Prostate gland (tissue), 2 donors: Measurements from ENCODE around the gene DSCAM. TPM values are rescaled to one million over a fixed set of nuclear protein-coding genes. Genes with fewer than 3 reads are reported as not detected.
"Not testable (repeated sequence)": the region's sequence is repeated elsewhere in the genome, so short reads cannot be mapped to it uniquely, and the experiment has no call there.

ENCODE experiments used
- DNase-seq: peaks from one replicate; pipeline ENCODE4 v3.0.0-alpha.2; 2019; ENCODE audit warnings: low spot score
- H3K27ac ChIP-seq, 2 donors: fragments of 200-600 bp; sonication (generic); 2 replicates each; pipeline ENCODE4 v1.5.1; 2017 to 2019
- H3K27me3 ChIP-seq: fragments of 200-600 bp; sonication (generic); replicated peaks from 2 replicates; pipeline ENCODE4 v1.5.1; 2019; ENCODE audit not compliant: insufficient read depth
- H3K36me3 ChIP-seq, 2 donors: fragments of 200-600 bp; sonication (generic); 1 replicate in 1 of 2; 2 replicates in 1 of 2; pipeline versions ENCODE4 v1.5.1 to v1.8.1; 2017 to 2019
- H3K4me1 ChIP-seq: fragments of 200-600 bp; sonication (generic); replicated peaks from 2 replicates; pipeline ENCODE4 v1.5.1; 2019
- H3K4me3 ChIP-seq, 2 donors: fragments of 200-600 bp; sonication (generic); 2 replicates each; pipeline ENCODE4 v1.5.1; 2017 to 2019
- H3K9me3 ChIP-seq: fragments of 200-600 bp; sonication (generic); 2 replicates; pipeline ENCODE4 v1.5.1; 2017
- CTCF ChIP-seq, 4 experiments: fragments of 200-600 bp in 2 of 4; fragments of 450-650 bp in 2 of 4; sonication (generic) in 2 of 4; IDR thresholded peaks; 1 replicate in 3 of 4; 2 replicates in 1 of 4; pipeline ENCODE4 v1.5.1; 2016 to 2019; ENCODE audit warnings: antibody characterized with exemption in 4 of 4, mild to moderate bottlenecking in 2 of 4, moderate library complexity in 2 of 4
- POLR2A ChIP-seq: fragments of 450-650 bp; IDR thresholded peaks from one replicate; pipeline ENCODE4 v1.6.1; 2016; ENCODE audit warnings: antibody characterized with exemption, mild to moderate bottlenecking
- POLR2AphosphoS5 ChIP-seq: sonication (generic); formaldehyde crosslinking; IDR thresholded peaks from one replicate; pipeline ENCODE4 v1.6.1; 2017; ENCODE audit warnings: antibody characterized with exemption
- WGBS: methylation state at CpG from one replicate; pipeline ENCODE4 v1.1.5; 2018; 5-methylcytosine and 5-hydroxymethylcytosine counted together
- intact Hi-C: fragments of 100-400 bp; cut with DNase I; formaldehyde crosslinking; loops from one replicate; pipeline ENCODE4 v1.14.2; 2022
- total RNA-seq, 2 donors: library from RNA; depleted of rRNA; stranded (reverse); fragments of >200 nt; gene quantifications; one replicate each; pipeline ENCODE4 v1.1.0, GENCODE V29; 2016

Gene DSCAM
- total RNA-seq, 2 donors from 2014 or later, result under 0.01 to 1.6 TPM

- TF ChIP-seq POLR2A (no peak), POLR2AphosphoS5 (no peak), CTCF (IDR thresholded peaks at IDR 0.05) (no peak)
- DNase-seq, result no peak
- Histone ChIP-seq H3K4me1 (no peaks in the 10 kb centered on the region), H3K9me3 (no peaks in the 10 kb centered on the region), H3K27ac (no peak overlapping the region), H3K4me3 (no peak overlapping the region), H3K36me3 (no peaks in the 10 kb centered on the region), H3K27me3 (peaks cover 2% of the 10 kb centered on the region)
- intact Hi-C loops, result no loop called here
- WGBS, result 81% methylated on average over 9 of the region's 9 CpGs
These were observed 575.8 kb downstream of the DSCAM start for GRCh38 chr21:40271164-40271563.

GRCh38 chr21:40270047-40270446 is 576.9 kb downstream of the DSCAM start:
- Histone ChIP-seq H3K27ac (no peak overlapping the region), H3K27me3 (peaks cover 2% of the 10 kb centered on the region), H3K4me3 (no peak overlapping the region), H3K36me3 (no peaks in the 10 kb centered on the region), H3K4me1 (no peaks in the 10 kb centered on the region), H3K9me3 (no peaks in the 10 kb centered on the region)
- intact Hi-C loops, result no loop called here
- WGBS, result 31% methylated on average over 4 of the region's 4 CpGs
- TF ChIP-seq POLR2AphosphoS5, result no peak
- TF ChIP-seq POLR2A, result no peak
- no peak for DNase-seq

GRCh38 chr21:40269239-40269638 is 577.7 kb downstream of the DSCAM start:
- H3K4me1 ChIP-seq, result no peaks in the 10 kb centered on the region
- no peak for DNase-seq
- intact Hi-C loops, result no loop called here
- no peak overlapping the region for H3K4me3 ChIP-seq
- H3K27ac ChIP-seq, result no peak overlapping the region
- no peaks in the 10 kb centered on the region for H3K9me3 ChIP-seq
- TF ChIP-seq CTCF (IDR thresholded peaks at IDR 0.05), result no peak
- 89% methylated on average over 8 of the region's 8 CpGs for WGBS
- peaks cover 2% of the 10 kb centered on the region for H3K27me3 ChIP-seq
- no peaks in the 10 kb centered on the region for H3K36me3 ChIP-seq

- peak; percentile 79 for DNase-seq
- H3K4me1 ChIP-seq, intact Hi-C loops, H3K4me3 ChIP-seq, H3K9me3 ChIP-seq, H3K36me3 ChIP-seq, H3K27me3 ChIP-seq: not testable (repeated sequence)
- TF ChIP-seq POLR2AphosphoS5, result peak; percentile 81
- H3K27ac ChIP-seq, result peak overlapping the region; percentile 57 to 67
- WGBS, result 47% methylated on average over 3 of the region's 3 CpGs
These were observed 588.5 kb downstream of the DSCAM start for GRCh38 chr21:40258456-40258855.

GRCh38 chr21:40257342-40257741 is 589.6 kb downstream of the DSCAM start:
- Histone ChIP-seq H3K27me3 (no peaks in the 10 kb centered on the region), H3K27ac (no peak overlapping the region), H3K36me3 (no peaks in the 10 kb centered on the region), H3K4me3 (no peak overlapping the region), H3K9me3 (no peaks in the 10 kb centered on the region), H3K4me1 (no peaks in the 10 kb centered on the region)
- no peak for DNase-seq
- WGBS, result 54% methylated on average over 3 of the region's 3 CpGs
- intact Hi-C loops, result no loop called here
- TF ChIP-seq CTCF (IDR thresholded peaks at IDR 0.05), result no peak
- TF ChIP-seq POLR2A, result no peak
- no peak for TF ChIP-seq POLR2AphosphoS5

- Histone ChIP-seq H3K27ac (no peak overlapping the region), H3K27me3 (no peaks in the 10 kb centered on the region), H3K9me3 (no peaks in the 10 kb centered on the region), H3K4me3 (no peak overlapping the region), H3K36me3 (no peaks in the 10 kb centered on the region), H3K4me1 (no peaks in the 10 kb centered on the region)
- intact Hi-C loops, result no loop called here
- 52% methylated on average over 6 of the region's 6 CpGs for WGBS
- no peak for DNase-seq
- no peak for TF ChIP-seq POLR2AphosphoS5
- no peak for TF ChIP-seq POLR2A
- no peak for TF ChIP-seq CTCF (IDR thresholded peaks at IDR 0.05)
These were observed 591.2 kb downstream of the DSCAM start for GRCh38 chr21:40255518-40256444.
